CD14-positive monocyte (primary cell): ENCODE data around the gene RELL1. TPM values are rescaled to one million over a fixed set of nuclear protein-coding genes. Genes with fewer than 3 reads are reported as not detected.

Source experiments
- DNase-seq, 3 donors: peaks; one replicate each; pipeline ENCODE4 v3.0.0-alpha.2; 2011 to 2022
- H2AFZ ChIP-seq: 2 replicates; pipeline ENCODE4 v1.6.0; 2012; ENCODE audit warnings: mild to moderate bottlenecking, low read depth, low read length, inconsistent platforms; ENCODE audit not compliant: insufficient read depth, poor library complexity, severe bottlenecking
- H3K27ac ChIP-seq, 2 donors: 1 replicate in 1 of 2; 2 replicates in 1 of 2; pipeline ENCODE4 v1.5.1; 2012 to 2013; ENCODE audit warnings: low read length in 2 of 2, control low read depth in 1 of 2, inconsistent platforms in 1 of 2, low read depth in 1 of 2, mild to moderate bottlenecking in 1 of 2
- H3K27me3 ChIP-seq, 2 donors: one replicate each; pipeline versions ENCODE4 v1.6.0 to v1.6.1; 2011 to 2013; ENCODE audit warnings: low read length in 2 of 2; ENCODE audit not compliant: control insufficient read depth in 2 of 2, insufficient read depth in 2 of 2
- H3K36me3 ChIP-seq, 2 donors: replicated peaks in 1 of 2; 1 replicate in 1 of 2; 2 replicates in 1 of 2; pipeline versions ENCODE4 v1.5.1 to v1.6.1; 2012 to 2013; ENCODE audit warnings: low read length in 2 of 2, control low read depth in 1 of 2, inconsistent platforms in 1 of 2, mild to moderate bottlenecking in 1 of 2; ENCODE audit not compliant: insufficient read depth in 2 of 2, control insufficient read depth in 1 of 2
- H3K4me1 ChIP-seq, 2 donors: 1 replicate in 1 of 2; 2 replicates in 1 of 2; pipeline versions ENCODE4 v1.5.1 to v1.6.1; 2012 to 2013; ENCODE audit warnings: low read length in 2 of 2, control low read depth in 1 of 2, inconsistent platforms in 1 of 2, mild to moderate bottlenecking in 1 of 2, moderate library complexity in 1 of 2; ENCODE audit not compliant: insufficient read depth in 2 of 2, control insufficient read depth in 1 of 2
- H3K4me2 ChIP-seq: replicated peaks from 2 replicates; pipeline ENCODE3; 2012; ENCODE audit warnings: low read length, moderate library complexity, mild to moderate bottlenecking; ENCODE audit not compliant: poor library complexity, severe bottlenecking; ENCODE audit errors: extremely low read depth
- H3K4me3 ChIP-seq, 3 experiments: fragments of 200-600 bp in 1 of 3; sonication (generic) in 1 of 3; replicated peaks in 1 of 3; 1 replicate in 2 of 3; 2 replicates in 1 of 3; pipeline ENCODE4 v1.5.1; 2011 to 2013; ENCODE audit warnings: low read length in 3 of 3, mild to moderate bottlenecking in 3 of 3, control low read depth in 2 of 3, low read depth in 2 of 3, inconsistent platforms in 1 of 3, moderate library complexity in 1 of 3
- H3K79me2 ChIP-seq: 2 replicates; pipeline ENCODE4 v1.6.0; 2012; ENCODE audit warnings: mild to moderate bottlenecking, control low read depth, inconsistent platforms, low read length, moderate library complexity; ENCODE audit not compliant: insufficient read depth
- H3K9ac ChIP-seq: 2 replicates; pipeline ENCODE4 v1.6.0; 2017; ENCODE audit warnings: low read length, mild to moderate bottlenecking; ENCODE audit not compliant: insufficient read depth, poor library complexity, severe bottlenecking
- H3K9me3 ChIP-seq, 2 donors: replicated peaks in 1 of 2; 1 replicate in 1 of 2; 2 replicates in 1 of 2; pipeline versions ENCODE4 v1.5.1 to v1.6.1; 2012 to 2013; ENCODE audit warnings: low read length in 2 of 2, control low read depth in 1 of 2; ENCODE audit not compliant: control insufficient read depth in 1 of 2, insufficient read depth in 1 of 2
- H4K20me1 ChIP-seq: 2 replicates; pipeline ENCODE4 v1.6.0; 2012; ENCODE audit warnings: mild to moderate bottlenecking, low read length, control low read depth, moderate library complexity; ENCODE audit not compliant: insufficient read depth
- H3K27ac Mint-ChIP-seq, 7 donors: one replicate each; pipeline ENCODE4 v1.8.0; 2020; ENCODE audit warnings: mild to moderate bottlenecking in 7 of 7, mixed read lengths in 7 of 7, moderate library complexity in 6 of 7, inconsistent platforms in 2 of 7
- H3K27me3 Mint-ChIP-seq, 3 donors: one replicate each; pipeline ENCODE4 v1.8.0; 2021 to 2022; ENCODE audit warnings: low read depth in 3 of 3, mild to moderate bottlenecking in 3 of 3, mixed read lengths in 3 of 3, moderate library complexity in 3 of 3, inconsistent platforms in 1 of 3
- H3K36me3 Mint-ChIP-seq, 2 donors: one replicate each; pipeline ENCODE4 v1.8.0; 2020; ENCODE audit warnings: mixed read lengths in 2 of 2, inconsistent platforms in 1 of 2, mild to moderate bottlenecking in 1 of 2
- H3K4me1 Mint-ChIP-seq: one replicate; pipeline ENCODE4 v1.8.0; 2020; ENCODE audit warnings: mild to moderate bottlenecking, mixed read lengths
- H3K4me3 Mint-ChIP-seq, 2 donors: one replicate each; pipeline ENCODE4 v1.8.0; 2020; ENCODE audit warnings: mild to moderate bottlenecking in 2 of 2, mixed read lengths in 2 of 2, moderate library complexity in 1 of 2
- H3K9me3 Mint-ChIP-seq, 7 donors: one replicate each; pipeline ENCODE4 v1.8.0; 2020 to 2022; ENCODE audit warnings: mixed read lengths in 7 of 7, mild to moderate bottlenecking in 6 of 7, moderate library complexity in 6 of 7, inconsistent platforms in 2 of 7
- WGBS: methylation state at CpG from one replicate; pipeline ENCODE4 v1.1.5; 2013; ENCODE audit warnings: missing lambda C conversion rate; ENCODE audit not compliant: insufficient coverage; 5-methylcytosine and 5-hydroxymethylcytosine counted together
- intact Hi-C, 2 donors: fragments of 100-400 bp; cut with micrococcal nuclease; formaldehyde crosslinking; loops; one replicate each; pipeline versions ENCODE4 v1.15.0 to v1.15.1; 2023
- polyA plus RNA-seq, 3 donors: library from polyadenylated mRNA; depleted of rRNA in 1 of 3; unstranded in 2 of 3; stranded (reverse) in 1 of 3; fragments of 300-500 nt in 2 of 3; fragments of >200 nt in 1 of 3; fragmentation: Illumina TruSeq in 2 of 3; gene quantifications; 1 replicate in 2 of 3; 2 replicates in 1 of 3; pipeline ENCODE4 v1.2.3, GENCODE V29; 2012 to 2021
- TF ChIP-seq, protein P1 (sequence below): fragments of 200-600 bp; IDR thresholded peaks from one replicate; pipeline ENCODE4 v1.8.0; 2022; ENCODE audit warnings: antibody characterized with exemption, mild to moderate bottlenecking

RELL1 gene
- polyA plus RNA-seq, 3 donors: 13.3 to 30.2 (median 16.2) TPM

DNA sequence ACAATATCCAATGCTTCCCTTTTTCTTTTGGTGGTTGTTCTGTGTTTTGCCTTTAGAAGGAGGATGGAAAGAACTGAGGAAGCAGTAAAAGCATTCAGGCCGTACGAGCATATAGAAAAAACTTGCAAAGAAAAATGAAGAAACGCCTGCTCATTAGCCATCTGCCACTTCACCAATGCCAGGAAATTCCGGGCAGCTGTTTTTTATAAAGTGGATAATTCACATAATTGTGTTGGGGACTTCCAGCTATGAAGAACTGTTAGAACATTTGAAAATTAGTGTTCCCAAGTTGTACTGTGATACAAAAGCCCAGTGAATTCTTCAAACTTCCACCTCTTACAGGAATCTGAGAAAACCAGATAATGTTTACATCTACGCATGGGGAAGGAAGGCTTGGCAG, 11.7 kb downstream of the RELL1 start:
- Histone ChIP-seq H2AFZ (no peak overlapping the region), H3K9me3 (no peaks in the 10 kb centered on the region), H3K4me3 (no peak overlapping the region), H4K20me1 (peaks cover 93% of the 10 kb centered on the region), H3K27ac (no peak overlapping the region), H3K9ac (no peak overlapping the region), H3K4me2 (no peak overlapping the region), H3K4me1 (peaks cover 29 to 33% of the 10 kb centered on the region in 2 donors), H3K36me3 (peaks cover 2 to 9% of the 10 kb centered on the region in 2 donors), H3K79me2 (peaks cover 96% of the 10 kb centered on the region), H3K27me3 (no peaks in the 10 kb centered on the region)
- peak in 1 of 3 donors; percentile 18 for DNase-seq
- Mint-ChIP-seq H3K27me3 (peaks cover 0 to 2% (median 0%) of the 10 kb centered on the region in 3 donors), H3K36me3 (peaks cover 7 to 43% of the 10 kb centered on the region in 2 donors), H3K4me1 (peaks cover 52% of the 10 kb centered on the region), H3K27ac (peak overlapping the region in 3 of 7 donors; percentile 11 to 17 (median 12)), H3K9me3 (no peaks in the 10 kb centered on the region), H3K4me3 (no peak overlapping the region)
- WGBS: no CpG with 5 or more reads among the region's 5 CpGs
- intact Hi-C loops: no loop called here
- TF ChIP-seq, protein P1, sequence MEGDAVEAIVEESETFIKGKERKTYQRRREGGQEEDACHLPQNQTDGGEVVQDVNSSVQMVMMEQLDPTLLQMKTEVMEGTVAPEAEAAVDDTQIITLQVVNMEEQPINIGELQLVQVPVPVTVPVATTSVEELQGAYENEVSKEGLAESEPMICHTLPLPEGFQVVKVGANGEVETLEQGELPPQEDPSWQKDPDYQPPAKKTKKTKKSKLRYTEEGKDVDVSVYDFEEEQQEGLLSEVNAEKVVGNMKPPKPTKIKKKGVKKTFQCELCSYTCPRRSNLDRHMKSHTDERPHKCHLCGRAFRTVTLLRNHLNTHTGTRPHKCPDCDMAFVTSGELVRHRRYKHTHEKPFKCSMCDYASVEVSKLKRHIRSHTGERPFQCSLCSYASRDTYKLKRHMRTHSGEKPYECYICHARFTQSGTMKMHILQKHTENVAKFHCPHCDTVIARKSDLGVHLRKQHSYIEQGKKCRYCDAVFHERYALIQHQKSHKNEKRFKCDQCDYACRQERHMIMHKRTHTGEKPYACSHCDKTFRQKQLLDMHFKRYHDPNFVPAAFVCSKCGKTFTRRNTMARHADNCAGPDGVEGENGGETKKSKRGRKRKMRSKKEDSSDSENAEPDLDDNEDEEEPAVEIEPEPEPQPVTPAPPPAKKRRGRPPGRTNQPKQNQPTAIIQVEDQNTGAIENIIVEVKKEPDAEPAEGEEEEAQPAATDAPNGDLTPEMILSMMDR: no peak

DNA sequence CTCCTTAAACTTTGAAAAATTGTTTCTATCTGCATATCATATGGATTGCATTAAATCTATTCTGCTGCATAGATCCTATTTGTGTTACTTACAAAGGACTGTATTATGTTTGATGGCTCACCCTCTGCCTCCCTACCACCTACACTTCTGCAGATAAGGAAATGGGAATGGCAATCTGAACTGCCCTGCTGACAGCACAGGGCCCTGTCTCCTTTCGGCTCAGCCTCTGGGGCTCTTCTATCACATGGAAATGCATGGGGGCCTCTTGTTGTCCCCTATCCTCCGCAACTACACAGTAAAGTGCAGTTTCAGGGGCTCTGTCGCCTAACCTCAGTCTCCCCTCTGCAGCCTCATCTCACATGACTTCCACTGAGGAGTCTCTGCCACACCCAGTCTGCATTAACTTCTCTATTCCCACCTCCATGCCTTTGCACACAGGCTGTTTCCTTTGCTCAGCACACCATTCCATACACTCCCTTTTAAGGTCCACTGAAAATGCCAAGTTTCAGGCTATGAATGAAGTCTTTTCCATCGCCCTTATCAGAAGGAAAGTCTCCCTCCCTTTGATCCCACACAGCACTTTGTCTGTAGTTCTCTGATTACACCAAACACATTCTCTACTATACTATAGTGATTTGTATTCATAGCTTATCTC, 12.5 kb downstream of the RELL1 start:
- Histone ChIP-seq H3K36me3 (peaks cover 2 to 5% of the 10 kb centered on the region in 2 donors), H3K4me1 (peaks cover 29 to 33% of the 10 kb centered on the region in 2 donors), H2AFZ (no peak overlapping the region), H3K9ac (no peak overlapping the region), H3K9me3 (no peaks in the 10 kb centered on the region), H4K20me1 (peaks cover 86% of the 10 kb centered on the region), H3K79me2 (peaks cover 88% of the 10 kb centered on the region), H3K27me3 (no peaks in the 10 kb centered on the region), H3K27ac (peak overlapping the region in 1 of 2 donors; percentile 46), H3K4me3 (no peak overlapping the region), H3K4me2 (no peak overlapping the region)
- intact Hi-C loops: no loop called here
- Mint-ChIP-seq H3K4me3 (no peak overlapping the region), H3K9me3 (no peaks in the 10 kb centered on the region), H3K4me1 (peaks cover 52% of the 10 kb centered on the region), H3K27me3 (peaks cover 0 to 2% (median 0%) of the 10 kb centered on the region in 3 donors), H3K36me3 (peaks cover 7 to 37% of the 10 kb centered on the region in 2 donors), H3K27ac (peak overlapping the region in 4 of 7 donors; percentile 8 to 17 (median 12))
- TF ChIP-seq, protein P1: no peak
- 76% methylated on average over 3 of the region's 4 CpGs for WGBS
- DNase-seq: no peak
